ENCODE data around the gene CDH13.

- TF ChIP-seq PPARA (CRISPR knock-in tag; IDR thresholded peaks at IDR 0.05; ENCODE audit: borderline replicate concordance): no peak
- no peak for TF ChIP-seq POU6F1 (CRISPR knock-in tag; IDR thresholded peaks at IDR 0.05; ENCODE audit: borderline replicate concordance, low read depth)
- no peak for TF ChIP-seq TCF4 (CRISPR knock-in tag; IDR thresholded peaks at IDR 0.05; ENCODE audit: borderline replicate concordance)
- no peak for TF ChIP-seq ARNTL (CRISPR knock-in tag; IDR thresholded peaks at IDR 0.05; ENCODE audit: borderline replicate concordance, low read depth)
- TF ChIP-seq TSHZ2 (CRISPR knock-in tag; IDR thresholded peaks at IDR 0.05): no peak
- TF ChIP-seq SNAI2 (CRISPR knock-in tag; IDR thresholded peaks at IDR 0.05): no peak
- TF ChIP-seq BACH2 (CRISPR knock-in tag; IDR thresholded peaks at IDR 0.05; ENCODE audit: borderline replicate concordance): no peak
- no peak for TF ChIP-seq PATZ1 (CRISPR knock-in tag; IDR thresholded peaks at IDR 0.05; ENCODE audit: borderline replicate concordance)
Observed at GRCh38 chr16:83648347-83648746, 1021.6 kb downstream of the CDH13 start.

All from SK-N-SH treated with all-trans-retinoic acid at 6 μM for 48 hours (cell line).